Breast epithelium (tissue), 3 donors: ENCODE results near the gene GRID2IP.

ENCODE experiments used
- POLR2A ChIP-seq: fragments of 450-650 bp; IDR thresholded peaks from one replicate; pipeline ENCODE4 v1.6.1; 2016; ENCODE audit warnings: antibody characterized with exemption, mild to moderate bottlenecking, moderate library complexity
- TF ChIP-seq, protein P1 (sequence below), 3 donors: fragments of 450-650 bp; IDR thresholded peaks; one replicate each; pipeline ENCODE4 v1.5.1; 2016 to 2017; ENCODE audit warnings: antibody characterized with exemption in 3 of 3, mild to moderate bottlenecking in 3 of 3, moderate library complexity in 3 of 3

DNA sequence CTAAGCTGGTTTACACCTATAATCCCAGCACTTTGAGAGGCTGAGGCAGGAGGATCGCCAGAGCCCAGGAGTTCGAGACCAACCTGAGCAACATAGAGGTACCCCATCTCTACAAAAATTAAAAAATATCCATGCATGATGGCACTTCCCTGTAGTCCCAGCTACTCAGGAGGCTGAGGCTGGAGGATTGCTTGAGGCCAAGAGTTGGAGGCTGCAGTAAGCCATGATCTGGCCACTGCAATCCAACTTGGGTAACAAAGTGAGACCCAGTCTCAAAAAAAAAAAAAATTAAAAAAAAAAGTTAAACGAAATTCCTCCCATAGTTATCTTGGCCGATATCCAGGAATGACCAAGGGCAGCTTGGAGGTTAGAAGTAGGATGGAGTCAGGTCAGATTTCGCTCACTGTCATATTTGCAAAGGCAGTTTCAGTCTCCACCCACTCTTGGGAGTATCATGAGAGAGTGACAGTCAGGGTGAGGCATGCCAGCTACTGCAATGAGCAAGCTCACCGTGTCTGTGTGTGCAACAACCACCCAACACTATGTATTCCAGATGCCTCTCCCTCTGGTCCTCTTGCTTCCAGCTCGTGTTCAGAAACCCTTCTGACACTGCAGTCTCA is 20.0 kb upstream of the GRID2IP start:
- no peak for TF ChIP-seq POLR2A
- TF ChIP-seq, protein P1, sequence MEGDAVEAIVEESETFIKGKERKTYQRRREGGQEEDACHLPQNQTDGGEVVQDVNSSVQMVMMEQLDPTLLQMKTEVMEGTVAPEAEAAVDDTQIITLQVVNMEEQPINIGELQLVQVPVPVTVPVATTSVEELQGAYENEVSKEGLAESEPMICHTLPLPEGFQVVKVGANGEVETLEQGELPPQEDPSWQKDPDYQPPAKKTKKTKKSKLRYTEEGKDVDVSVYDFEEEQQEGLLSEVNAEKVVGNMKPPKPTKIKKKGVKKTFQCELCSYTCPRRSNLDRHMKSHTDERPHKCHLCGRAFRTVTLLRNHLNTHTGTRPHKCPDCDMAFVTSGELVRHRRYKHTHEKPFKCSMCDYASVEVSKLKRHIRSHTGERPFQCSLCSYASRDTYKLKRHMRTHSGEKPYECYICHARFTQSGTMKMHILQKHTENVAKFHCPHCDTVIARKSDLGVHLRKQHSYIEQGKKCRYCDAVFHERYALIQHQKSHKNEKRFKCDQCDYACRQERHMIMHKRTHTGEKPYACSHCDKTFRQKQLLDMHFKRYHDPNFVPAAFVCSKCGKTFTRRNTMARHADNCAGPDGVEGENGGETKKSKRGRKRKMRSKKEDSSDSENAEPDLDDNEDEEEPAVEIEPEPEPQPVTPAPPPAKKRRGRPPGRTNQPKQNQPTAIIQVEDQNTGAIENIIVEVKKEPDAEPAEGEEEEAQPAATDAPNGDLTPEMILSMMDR (IDR thresholded peaks at IDR 0.05): no peak
